Keratinocyte (primary cell): ENCODE measurements around the gene BATF. TPM values are rescaled to one million over a fixed set of nuclear protein-coding genes. Genes with fewer than 3 reads are reported as not detected.

Source experiments
- DNase-seq: peaks from one replicate; pipeline ENCODE4 v3.0.0-alpha.2; 2011; ENCODE audit warnings: low read depth, missing footprints, low spot score
- FAIRE-seq: peaks from 2 replicates; lab custom pipeline; 2011; peaks lifted over from hg19 to GRCh38; lab: Jason Lieb, UNC
- H2AFZ ChIP-seq: 2 replicates; pipeline ENCODE4 v1.6.0; 2012; ENCODE audit warnings: low read length, control low read depth, inconsistent platforms; ENCODE audit not compliant: control insufficient read depth
- H3K27ac ChIP-seq: 2 replicates; pipeline ENCODE4 v1.5.1; 2011; ENCODE audit warnings: low read length; ENCODE audit not compliant: control insufficient read depth, insufficient read depth
- H3K27me3 ChIP-seq: 3 replicates; pipeline ENCODE4 v1.6.0; 2011; ENCODE audit warnings: low read length; ENCODE audit not compliant: control insufficient read depth, insufficient read depth; ENCODE audit errors: extremely low read depth
- H3K36me3 ChIP-seq, 2 experiments: 2 replicates in 1 of 2; 3 replicates in 1 of 2; pipeline ENCODE4 v1.5.1; 2011; ENCODE audit warnings: low read length in 2 of 2, mild to moderate bottlenecking in 1 of 2; ENCODE audit not compliant: control insufficient read depth in 2 of 2, insufficient read depth in 2 of 2; ENCODE audit errors: extremely low read depth in 1 of 2
- H3K4me1 ChIP-seq: 3 replicates; pipeline ENCODE4 v1.5.1; 2011; ENCODE audit warnings: low read length; ENCODE audit not compliant: control insufficient read depth, insufficient read depth; ENCODE audit errors: extremely low read depth
- H3K4me2 ChIP-seq: 3 replicates; pipeline ENCODE4 v1.6.0; 2011; ENCODE audit warnings: low read depth, low read length; ENCODE audit not compliant: control insufficient read depth, insufficient read depth; ENCODE audit errors: extremely low read depth
- H3K4me3 ChIP-seq, 3 experiments: fragments of 200-600 bp in 1 of 3; sonication (generic) in 1 of 3; 2 replicates in 2 of 3; 3 replicates in 1 of 3; pipeline ENCODE4 v1.5.1; 2011 to 2016; ENCODE audit warnings: low read length in 3 of 3, mild to moderate bottlenecking in 3 of 3, control low read depth in 2 of 3, inconsistent platforms in 1 of 3, low read depth in 1 of 3, mixed read lengths in 1 of 3, mixed run types in 1 of 3, moderate library complexity in 1 of 3; ENCODE audit not compliant: control insufficient read depth in 2 of 3, insufficient read depth in 2 of 3; ENCODE audit errors: extremely low read depth in 1 of 3
- H3K79me2 ChIP-seq: 2 replicates; pipeline ENCODE4 v1.6.0; 2012; ENCODE audit warnings: low read length; ENCODE audit not compliant: control insufficient read depth, insufficient read depth
- H3K9ac ChIP-seq: 3 replicates; pipeline ENCODE4 v1.6.0; 2011; ENCODE audit warnings: low read length; ENCODE audit not compliant: control insufficient read depth, insufficient read depth; ENCODE audit errors: extremely low read depth
- H3K9me1 ChIP-seq: 3 replicates; pipeline ENCODE4 v1.6.0; 2011; ENCODE audit warnings: low read length; ENCODE audit not compliant: control insufficient read depth, insufficient read depth; ENCODE audit errors: extremely low read depth
- H3K9me3 ChIP-seq: 2 replicates; pipeline ENCODE4 v1.5.1; 2012; ENCODE audit warnings: low read depth, low read length; ENCODE audit not compliant: control insufficient read depth
- H4K20me1 ChIP-seq: 3 replicates; pipeline ENCODE4 v1.6.0; 2011; ENCODE audit warnings: low read length; ENCODE audit not compliant: control insufficient read depth, insufficient read depth; ENCODE audit errors: extremely low read depth
- EZH2 ChIP-seq: IDR thresholded peaks from one replicate; pipeline ENCODE4 v1.6.1; 2012; ENCODE audit warnings: inconsistent platforms, mild to moderate bottlenecking, low read length, moderate library complexity
- dilution Hi-C: fragments of 300-500 bp; cut with MboI; formaldehyde crosslinking; loops from one replicate; pipeline ENCODE4 v1.7.0; 2020; ENCODE audit warnings: low sequenced_read_pairs; ENCODE audit not compliant: extremely low pct_ligation_motif_present
- polyA plus RNA-seq, 5 experiments: library from polyadenylated mRNA; depleted of rRNA in 3 of 5; stranded (reverse) in 3 of 5; stranded (forward) in 1 of 5; unstranded in 1 of 5; fragments of >200 nt; gene quantifications; 1 replicate in 1 of 5; 2 replicates in 3 of 5; 3 replicates in 1 of 5; pipeline versions ENCODE4 v1.2.1 to v1.2.3, GENCODE V29; 2011 to 2012; ENCODE audit warnings: missing spikeins in 2 of 5, low read depth in 1 of 5, low replicate concordance in 1 of 5
- TF ChIP-seq, protein P1 (sequence below), 3 experiments: IDR thresholded peaks in 1 of 3; conservative IDR thresholded peaks in 1 of 3; optimal IDR thresholded peaks in 1 of 3; 2 replicates in 2 of 3; 3 replicates in 1 of 3; pipeline versions ENCODE3 to v1.5.1; 2011; ENCODE audit warnings: low read length in 3 of 3, mild to moderate bottlenecking in 3 of 3, moderate library complexity in 2 of 3, control low read depth in 1 of 3, inconsistent platforms in 1 of 3; ENCODE audit not compliant: insufficient read depth in 2 of 3; ENCODE audit errors: extremely low read depth in 1 of 3

The BATF gene
- polyA plus RNA-seq, 1 donor (not counting 4 experiments of a cell fraction or from before 2014, with no cell fraction given) = not detected

DNA sequence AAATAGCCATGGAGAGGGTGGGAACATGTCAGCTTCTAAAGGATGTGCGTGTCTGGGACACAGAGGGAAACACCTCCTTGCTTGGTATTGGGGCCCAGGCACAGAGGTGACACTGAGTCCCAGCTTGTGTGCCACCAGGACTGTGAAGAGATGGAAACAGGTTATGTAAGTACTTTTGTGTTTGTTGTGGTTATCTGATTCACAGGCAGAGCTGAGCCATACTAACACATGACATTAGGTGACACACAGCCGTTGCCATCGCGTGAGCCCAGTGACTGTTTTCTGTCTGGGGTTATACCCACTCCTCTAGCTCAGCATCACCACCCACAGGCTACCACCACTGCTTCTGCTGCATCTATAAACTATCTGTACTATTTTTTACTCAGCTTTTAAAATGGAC lies 44.1 kb downstream of the BATF start:
- dilution Hi-C loops = no loop called here
- DNase-seq = no peak
- H3K4me3 ChIP-seq = no peak overlapping the region

DNA sequence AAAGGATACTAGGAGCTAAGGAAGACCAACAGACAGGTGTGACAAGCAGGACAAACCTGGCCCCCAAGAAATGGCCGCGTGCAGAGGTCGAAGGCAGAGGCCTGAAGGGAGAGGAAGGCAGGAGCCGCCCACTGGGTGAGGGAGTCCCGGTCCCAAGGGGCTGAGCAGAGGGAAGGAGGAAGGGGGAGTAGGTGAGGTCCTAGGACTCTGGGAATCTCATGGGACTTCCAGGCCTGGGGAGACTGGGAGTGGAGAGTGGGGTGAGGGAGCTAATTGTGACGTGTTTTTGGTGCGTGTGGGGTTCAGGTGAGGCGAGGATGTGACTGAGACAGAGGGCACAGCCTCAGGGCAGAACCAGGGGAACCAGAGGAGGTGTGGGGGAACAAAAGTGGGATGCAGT lies 44.5 kb downstream of the BATF start:
- no peak overlapping the region for H3K4me2 ChIP-seq
- H3K27ac ChIP-seq = no peak overlapping the region
- no peaks in the 10 kb centered on the region for H4K20me1 ChIP-seq
- H3K27me3 ChIP-seq = peaks cover 14% of the 10 kb centered on the region
- H3K9me3 ChIP-seq = no peaks in the 10 kb centered on the region
- no peaks in the 10 kb centered on the region for H3K79me2 ChIP-seq
- no peaks in the 10 kb centered on the region for H3K9me1 ChIP-seq
- no peaks in the 10 kb centered on the region for H3K36me3 ChIP-seq
- no peaks in the 10 kb centered on the region for H3K4me1 ChIP-seq
- no peak overlapping the region for H3K4me3 ChIP-seq
- no peak overlapping the region for H2AFZ ChIP-seq
- dilution Hi-C loops = no loop called here
- no peak for DNase-seq
- no peak for TF ChIP-seq EZH2
- TF ChIP-seq, protein P1, sequence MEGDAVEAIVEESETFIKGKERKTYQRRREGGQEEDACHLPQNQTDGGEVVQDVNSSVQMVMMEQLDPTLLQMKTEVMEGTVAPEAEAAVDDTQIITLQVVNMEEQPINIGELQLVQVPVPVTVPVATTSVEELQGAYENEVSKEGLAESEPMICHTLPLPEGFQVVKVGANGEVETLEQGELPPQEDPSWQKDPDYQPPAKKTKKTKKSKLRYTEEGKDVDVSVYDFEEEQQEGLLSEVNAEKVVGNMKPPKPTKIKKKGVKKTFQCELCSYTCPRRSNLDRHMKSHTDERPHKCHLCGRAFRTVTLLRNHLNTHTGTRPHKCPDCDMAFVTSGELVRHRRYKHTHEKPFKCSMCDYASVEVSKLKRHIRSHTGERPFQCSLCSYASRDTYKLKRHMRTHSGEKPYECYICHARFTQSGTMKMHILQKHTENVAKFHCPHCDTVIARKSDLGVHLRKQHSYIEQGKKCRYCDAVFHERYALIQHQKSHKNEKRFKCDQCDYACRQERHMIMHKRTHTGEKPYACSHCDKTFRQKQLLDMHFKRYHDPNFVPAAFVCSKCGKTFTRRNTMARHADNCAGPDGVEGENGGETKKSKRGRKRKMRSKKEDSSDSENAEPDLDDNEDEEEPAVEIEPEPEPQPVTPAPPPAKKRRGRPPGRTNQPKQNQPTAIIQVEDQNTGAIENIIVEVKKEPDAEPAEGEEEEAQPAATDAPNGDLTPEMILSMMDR (optimal IDR thresholded peaks at IDR 0.05 in 1 of 3, IDR thresholded peaks at IDR 0.05 in 1 of 3, conservative IDR thresholded peaks at IDR 0.05 in 1 of 3; ENCODE audit: extremely low read depth in 1 of 3, insufficient read depth in 2 of 3, low read length in 3 of 3) = no peak
- no peak for FAIRE-seq
- H3K9ac ChIP-seq = no peak overlapping the region

More for the DNA sequence above, 44.1 kb downstream of the BATF start:
- H3K9me3 ChIP-seq = no peaks in the 10 kb centered on the region
- H3K9ac ChIP-seq = no peak overlapping the region
- no peaks in the 10 kb centered on the region for H3K9me1 ChIP-seq
- H2AFZ ChIP-seq = no peak overlapping the region
- H4K20me1 ChIP-seq = no peaks in the 10 kb centered on the region
- no peaks in the 10 kb centered on the region for H3K4me1 ChIP-seq
- no peak overlapping the region for H3K4me2 ChIP-seq
- peaks cover 14% of the 10 kb centered on the region for H3K27me3 ChIP-seq
- H3K27ac ChIP-seq = no peak overlapping the region
- no peaks in the 10 kb centered on the region for H3K36me3 ChIP-seq
- no peak for TF ChIP-seq EZH2
- TF ChIP-seq, protein P1 (optimal IDR thresholded peaks at IDR 0.05 in 1 of 3, IDR thresholded peaks at IDR 0.05 in 1 of 3, conservative IDR thresholded peaks at IDR 0.05 in 1 of 3; ENCODE audit: extremely low read depth in 1 of 3, insufficient read depth in 2 of 3, low read length in 3 of 3) = no peak
- FAIRE-seq = no peak
- no peaks in the 10 kb centered on the region for H3K79me2 ChIP-seq
